ENCODE measurements around the gene NTM.

- no peak for TF ChIP-seq CTCF (IDR thresholded peaks at IDR 0.05)
- no peak for TF ChIP-seq POLR2AphosphoS5 (IDR thresholded peaks at IDR 0.05)
- no peak for TF ChIP-seq EP300 (IDR thresholded peaks at IDR 0.05; ENCODE audit: low read depth)
- TF ChIP-seq POLR2A (IDR thresholded peaks at IDR 0.05): no peak
Observed at GRCh38 chr11:131884461-131885073, 514.2 kb downstream of the NTM start.

Data from transverse colon (tissue), 4 donors.